ENCODE results near the gene FPR2.
"Not testable (repeated sequence)": the region's sequence is repeated elsewhere in the genome, so short reads cannot be mapped to it uniquely, and the experiment has no call there.

The FPR2 gene

DNA sequence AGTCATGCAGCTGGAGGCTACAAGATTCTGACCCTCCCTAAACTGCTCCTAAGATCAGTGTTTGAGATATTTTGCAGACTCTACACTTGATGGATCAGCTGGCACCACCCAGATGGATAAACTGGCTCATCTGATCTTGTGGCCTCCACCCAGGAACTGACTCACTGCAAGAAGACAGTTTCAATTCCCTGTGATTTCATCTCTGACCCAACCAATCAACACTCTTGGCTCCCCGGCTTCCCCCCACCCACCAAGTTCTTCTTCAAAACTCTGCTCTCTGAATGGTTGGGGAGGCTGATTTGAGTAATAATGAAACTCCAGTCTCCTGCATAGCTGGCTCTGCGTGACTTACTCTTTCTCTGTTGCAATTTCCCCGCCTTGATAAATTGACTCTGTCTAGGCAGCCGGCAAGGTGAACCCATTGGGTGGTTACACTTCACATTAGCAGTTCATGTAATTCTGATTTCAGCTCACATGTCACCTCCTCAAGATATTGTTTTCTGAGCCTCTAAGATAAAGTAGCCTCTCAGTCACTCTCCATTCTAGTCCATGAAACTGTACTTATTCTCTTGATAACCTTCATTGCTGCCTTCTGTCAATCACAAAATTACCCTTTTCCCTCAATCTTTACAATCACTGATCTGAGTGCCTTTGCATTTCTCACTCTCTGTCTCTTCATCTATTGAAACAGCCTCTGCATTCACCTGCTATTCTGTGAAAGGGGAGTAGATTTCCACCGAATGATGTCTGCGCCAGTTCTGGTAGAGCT, 24.1 kb downstream of the FPR2 start:
- DNase-seq: no peak

DNA sequence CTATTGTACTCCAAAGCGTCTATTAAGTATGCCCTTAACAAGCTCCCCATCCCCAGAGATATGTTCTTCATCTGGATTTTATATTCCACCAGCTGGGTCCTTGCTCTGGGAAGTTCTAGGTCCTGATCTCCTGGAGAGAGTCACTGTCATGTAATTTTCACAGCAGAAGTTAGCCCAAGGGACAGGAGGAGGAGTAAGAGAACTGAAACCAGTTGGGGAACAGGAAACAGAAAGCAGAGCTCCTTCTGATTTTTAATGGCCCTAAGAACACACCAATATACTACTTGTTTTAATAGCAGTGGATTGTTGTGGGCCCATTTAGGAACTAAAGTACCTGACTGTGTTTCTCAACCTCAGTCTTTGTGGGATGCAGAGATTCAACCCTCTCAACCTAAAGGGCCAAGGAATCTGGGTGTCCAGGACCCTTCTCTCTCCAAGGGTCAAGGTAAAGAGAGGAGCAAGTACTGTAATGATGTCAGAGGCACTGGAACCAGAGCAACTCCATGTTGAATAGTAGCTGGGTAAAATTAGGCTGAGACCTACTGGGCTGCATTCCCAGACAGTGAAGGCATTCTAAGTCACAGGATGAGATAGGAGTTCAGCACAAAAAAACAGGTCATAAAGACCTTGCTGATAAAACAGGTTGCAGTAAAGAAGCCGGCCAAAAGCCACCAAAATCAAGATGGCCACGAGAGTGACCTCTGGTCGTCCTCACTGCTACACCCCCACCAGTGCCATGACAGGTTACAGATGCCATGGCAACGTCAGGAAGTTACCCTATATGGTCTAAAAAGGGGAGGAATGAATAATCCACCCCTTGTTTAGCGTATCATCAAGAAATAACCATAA, 25.9 kb downstream of the FPR2 start:
- no peak for DNase-seq

DNA sequence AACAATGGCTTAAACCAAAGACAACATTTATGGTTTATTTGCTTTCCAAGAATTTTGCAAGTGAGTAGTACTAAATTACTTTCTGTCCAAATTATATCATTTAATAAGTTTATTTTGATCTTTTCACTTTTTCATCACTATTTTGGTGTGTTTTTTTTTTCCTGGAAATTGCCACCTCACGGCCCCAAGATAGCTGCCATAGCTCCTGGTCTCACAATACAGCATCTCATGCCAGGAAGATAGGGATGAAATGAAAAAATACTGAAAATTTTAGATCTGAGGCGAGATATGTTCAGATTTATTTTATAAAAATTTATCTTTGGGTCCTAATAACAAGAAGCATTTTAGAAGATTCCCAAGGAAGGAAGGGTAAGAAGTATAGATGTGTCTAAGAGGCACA, 27.0 kb downstream of the FPR2 start:
- DNase-seq: no peak

DNA sequence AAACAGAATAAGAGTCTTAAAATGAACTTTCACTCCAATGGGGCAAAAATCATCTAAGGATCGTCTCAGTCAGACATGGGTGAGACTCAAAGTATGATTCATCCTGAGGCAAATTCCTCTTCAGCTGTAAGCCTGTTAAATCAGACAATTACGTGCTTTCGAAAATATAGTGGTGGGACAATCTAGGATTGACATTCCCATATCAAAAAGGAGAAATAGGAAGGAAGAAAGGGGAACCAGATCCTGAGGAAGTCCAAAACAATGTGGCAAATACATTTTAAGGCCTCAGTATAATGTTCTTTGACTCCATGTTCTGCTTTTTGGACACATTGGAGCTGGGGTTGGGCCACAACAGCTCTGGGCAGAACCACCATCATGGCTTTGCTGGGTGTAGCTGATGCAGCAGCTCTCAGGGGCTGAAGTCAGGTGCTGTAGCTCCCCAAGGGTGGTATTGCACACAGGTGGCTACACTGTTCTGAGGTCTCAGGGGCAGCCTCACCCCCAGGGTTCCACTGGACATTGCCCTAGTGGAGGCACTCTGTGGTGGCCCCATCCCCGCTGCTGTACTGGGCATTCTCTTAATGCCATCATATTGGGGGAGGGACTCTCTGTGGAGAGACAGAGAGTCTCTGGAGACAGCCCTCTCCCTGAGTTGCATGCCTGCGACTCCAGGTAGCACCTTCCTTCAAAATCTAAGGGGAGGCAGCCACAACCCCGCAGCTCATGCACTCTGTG, 28.2 kb downstream of the FPR2 start:
- no peak for DNase-seq

DNA sequence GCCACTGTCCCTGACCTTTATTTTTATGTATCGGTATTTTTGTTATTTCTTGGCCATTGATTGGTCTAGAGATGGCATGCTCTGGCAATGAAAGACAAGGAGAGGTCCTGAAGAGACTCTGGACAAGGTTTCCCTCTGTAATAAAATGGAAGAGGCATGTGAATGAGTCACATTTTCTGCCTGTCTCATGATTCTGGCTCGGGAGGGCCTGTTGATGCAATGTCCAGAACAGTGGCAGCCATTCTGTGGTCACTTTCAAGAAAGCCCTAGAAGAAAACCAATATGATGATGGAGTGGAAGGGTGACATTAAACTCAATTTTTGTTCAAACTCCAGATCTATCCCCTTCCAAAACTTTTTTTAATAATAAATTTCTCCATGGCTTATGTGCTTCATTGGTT, 32.0 kb downstream of the FPR2 start:
- DNase-seq: no peak

DNA sequence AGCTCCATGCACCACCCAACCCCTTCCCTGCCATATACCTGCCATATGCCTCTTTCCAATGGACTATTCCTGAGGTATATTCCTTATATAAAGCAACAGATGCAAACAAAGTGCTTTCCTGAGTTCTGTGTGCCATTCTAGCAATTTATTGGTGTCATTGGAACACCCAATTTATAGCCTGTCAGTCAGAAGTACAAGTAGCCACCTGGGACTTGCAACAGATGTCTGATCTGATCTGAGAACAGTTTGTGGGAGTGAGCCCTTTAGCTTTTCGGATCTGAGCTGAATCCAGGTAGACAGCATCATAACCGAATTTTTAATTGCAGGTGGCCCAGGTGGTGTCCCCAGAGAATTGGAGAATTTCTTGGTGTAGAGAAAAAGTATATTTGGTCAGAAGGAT, 33.0 kb downstream of the FPR2 start:
- no peak for DNase-seq

DNA sequence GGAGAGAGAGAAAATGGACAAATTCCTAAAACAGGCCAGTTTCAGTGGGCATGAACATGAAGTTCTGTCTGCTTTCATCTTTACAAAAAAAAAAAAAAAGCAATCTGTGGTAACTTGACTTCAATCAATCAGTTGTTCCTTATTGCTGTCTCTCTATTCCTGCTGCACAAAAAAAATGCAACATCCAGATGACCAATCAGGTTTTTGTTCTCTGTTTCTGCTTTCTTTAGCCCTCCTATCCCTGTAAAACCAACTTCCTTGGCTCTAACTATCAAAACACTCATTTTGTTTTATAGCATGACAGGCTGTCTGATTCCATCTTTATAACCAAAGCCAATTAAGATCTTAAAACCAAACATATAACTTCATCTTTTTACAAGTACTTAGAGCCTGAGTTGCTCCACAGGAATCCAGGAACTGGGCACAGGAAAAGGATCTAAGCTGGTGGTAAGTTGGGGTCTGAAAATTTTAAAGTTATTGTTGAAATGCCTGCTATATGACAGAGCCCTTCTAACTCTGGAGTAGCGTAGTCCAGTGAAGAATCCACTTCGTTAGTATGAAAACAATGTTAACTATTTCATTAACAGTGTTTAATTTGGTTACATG, 34.0 kb downstream of the FPR2 start, which contains the start of gene FPR3:
FPR3 (plus strand) TSS at position 273 of the 606 bp plus-strand sequence. CDS start 28,592 bp downstream, outside the sequence.
- no peak for DNase-seq

- DNase-seq: no peak
Observed at GRCh38 chr19:51796195-51796679, 35.3 kb downstream of the FPR2 start.

DNA sequence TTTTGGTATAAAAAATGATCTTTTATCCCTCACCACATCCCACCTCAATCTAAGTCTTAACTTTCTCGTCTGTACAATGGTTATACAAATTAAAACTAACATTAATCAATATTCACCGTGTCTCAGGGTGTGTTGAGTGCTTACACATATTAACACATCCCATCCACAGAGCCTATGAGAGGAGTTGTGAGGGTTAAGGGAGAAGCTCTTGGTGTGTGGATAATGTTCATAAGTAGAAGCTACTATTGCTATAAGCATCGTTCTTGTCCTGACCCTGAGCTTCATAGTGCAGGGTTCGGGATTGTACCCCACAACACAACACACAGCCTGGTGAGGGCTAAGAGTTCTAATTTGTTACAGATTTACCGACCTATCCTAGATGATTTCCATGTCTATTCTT, 36.5 kb downstream of the FPR2 start:
- no peak for DNase-seq

DNA sequence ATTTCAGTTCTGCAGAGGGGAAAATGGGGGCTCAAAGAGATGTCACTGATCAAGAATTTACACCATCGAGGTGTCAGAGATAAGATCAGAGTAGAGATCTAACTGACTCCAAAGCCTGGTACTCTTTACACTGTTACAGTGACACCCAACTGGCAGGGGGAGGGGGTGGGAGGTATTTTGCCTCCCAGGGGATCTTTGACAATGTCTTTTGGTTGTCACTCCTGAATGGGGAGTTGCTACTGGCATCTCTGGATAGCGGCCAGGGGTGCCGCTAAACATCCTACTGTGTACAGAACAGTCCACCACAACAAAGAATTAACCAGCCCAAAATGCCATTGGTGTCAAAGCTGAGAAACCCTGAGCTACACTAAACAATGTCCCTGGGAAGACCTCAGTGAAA, 37.1 kb downstream of the FPR2 start:
- no peak for DNase-seq

- DNase-seq: peak; percentile 69
Observed at GRCh38 chr19:51799034-51799773, 38.2 kb downstream of the FPR2 start.

- DNase-seq: no peak
Observed at GRCh38 chr19:51799774-51800472, 38.9 kb downstream of the FPR2 start.

- DNase-seq: no peak
Observed at GRCh38 chr19:51800473-51801244, 39.7 kb downstream of the FPR2 start.

- no peak for DNase-seq
Observed at GRCh38 chr19:51802775-51803174, 41.8 kb downstream of the FPR2 start.

DNA sequence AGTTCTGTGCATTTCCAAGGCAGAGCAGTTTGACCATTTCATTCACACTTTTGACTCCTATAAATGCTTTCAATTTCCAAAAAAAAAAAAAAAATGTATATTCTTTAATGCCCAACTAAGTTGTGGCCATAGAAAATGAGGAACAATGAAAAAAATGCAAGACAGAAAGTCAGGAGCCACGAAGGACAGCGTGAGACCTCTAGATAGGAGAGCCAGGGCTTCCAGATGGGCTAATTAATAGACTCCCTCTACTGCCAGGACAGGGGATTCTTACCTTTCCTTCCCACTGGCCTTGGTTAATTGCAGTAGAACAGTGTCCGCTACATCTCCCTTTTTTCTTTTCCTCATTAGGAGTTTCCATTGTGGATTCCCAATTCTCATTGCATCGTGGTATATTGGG, 42.5 kb downstream of the FPR2 start:
- no peak for DNase-seq

GRCh38 chr19:51803967-51804366, 43.0 kb downstream of the FPR2 start:
- DNase-seq: no peak

DNA sequence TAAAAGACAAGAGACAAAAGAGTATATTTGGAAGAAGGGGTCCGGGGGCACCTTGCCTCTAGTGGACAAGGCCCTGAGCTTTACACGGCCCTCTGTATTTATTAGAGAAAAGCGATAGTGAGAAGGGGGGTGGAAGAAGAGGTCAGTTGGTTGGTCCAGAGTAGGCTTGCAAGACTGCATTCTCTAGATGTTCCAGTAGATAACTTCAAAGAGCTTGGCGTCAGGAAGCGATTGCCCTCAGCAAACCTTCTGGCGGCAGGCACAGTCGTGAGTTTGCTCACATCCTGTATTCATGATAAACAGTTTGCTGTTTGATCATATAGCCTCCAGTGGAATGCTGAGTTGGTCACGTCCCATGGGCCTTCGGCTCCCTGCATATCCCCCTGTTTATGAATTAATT, 43.8 kb downstream of the FPR2 start:
- DNase-seq: not testable (repeated sequence)

GRCh38 chr19:51805396-51805795, 44.4 kb downstream of the FPR2 start:
- DNase-seq: not testable (repeated sequence)

- DNase-seq: not testable (repeated sequence)
Observed at GRCh38 chr19:51806571-51806970, 45.6 kb downstream of the FPR2 start.

GRCh38 chr19:51807111-51807701, 46.2 kb downstream of the FPR2 start:
- no peak for DNase-seq

All from amniotic stem cell (primary cell).